Endothelial cell of umbilical vein (primary cell): Measurements from ENCODE around the gene AFF4. TPM values are rescaled to one million over a fixed set of nuclear protein-coding genes. Genes with fewer than 3 reads are reported as not detected.

Source experiments
- BruUV-seq: library from RNA; stranded (reverse); fragments of 400-500 nt; replicated peaks from 2 replicates; lab custom pipeline; 2021; lab: Mats Ljungman, UMichigan
- CTCF ChIA-PET: fragments of 300-600, 350-600 bp; sonication (Branson Sonifier 250); formaldehyde crosslinking; loops from one replicate; lab custom pipeline; 2021; ENCODE audit warnings: antibody characterized with exemption, inconsistent platforms; lab: Charles Lee
- POLR2A ChIA-PET: fragments of 300-600, 350-600 bp; sonication (Branson Sonifier 250); formaldehyde crosslinking; loops from one replicate; lab custom pipeline; 2021; ENCODE audit warnings: antibody characterized with exemption, inconsistent platforms; lab: Charles Lee
- DNase-seq: peaks from one replicate; pipeline ENCODE4 v3.0.0-alpha.2; 2011; ENCODE audit warnings: low read depth, low spot score
- FAIRE-seq: peaks from 2 replicates; lab custom pipeline; 2011; peaks lifted over from hg19 to GRCh38; lab: Jason Lieb, UNC
- H2AFZ ChIP-seq: 2 replicates; pipeline ENCODE4 v1.6.0; 2012; ENCODE audit warnings: low read depth, low read length, control low read depth, inconsistent platforms
- H3K27ac ChIP-seq: 2 replicates; pipeline ENCODE4 v1.5.1; 2011; ENCODE audit warnings: low read depth, mild to moderate bottlenecking, control low read depth, low read length, moderate library complexity; ENCODE audit not compliant: insufficient read depth
- H3K27me3 ChIP-seq, 2 experiments: 2 replicates each; pipeline versions ENCODE4 v1.6.0 to v1.6.1; 2011; ENCODE audit warnings: low read length in 2 of 2, mixed read lengths in 1 of 2; ENCODE audit not compliant: control insufficient read depth in 2 of 2, insufficient read depth in 2 of 2
- H3K36me3 ChIP-seq, 2 experiments: 2 replicates in 1 of 2; 3 replicates in 1 of 2; pipeline ENCODE4 v1.5.1; 2011; ENCODE audit warnings: low read length in 2 of 2, mild to moderate bottlenecking in 1 of 2, moderate library complexity in 1 of 2; ENCODE audit not compliant: control insufficient read depth in 2 of 2, insufficient read depth in 2 of 2; ENCODE audit errors: extremely low read depth in 1 of 2
- H3K4me1 ChIP-seq: 3 replicates; pipeline ENCODE4 v1.5.1; 2011; ENCODE audit warnings: mild to moderate bottlenecking, low read length; ENCODE audit not compliant: control insufficient read depth, insufficient read depth; ENCODE audit errors: extremely low read depth
- H3K4me2 ChIP-seq: 2 replicates; pipeline ENCODE4 v1.6.1; 2011; ENCODE audit warnings: low read length, control low read depth, mixed read lengths; ENCODE audit not compliant: insufficient read depth
- H3K4me3 ChIP-seq, 3 experiments: fragments of 200-600 bp in 1 of 3; sonication (generic), shearing (Covaris generic) in 1 of 3; replicated peaks in 1 of 3; 2 replicates each; pipeline ENCODE4 v1.5.1; 2011 to 2016; ENCODE audit warnings: control low read depth in 3 of 3, low read length in 3 of 3, mild to moderate bottlenecking in 2 of 3, inconsistent platforms in 1 of 3, low read depth in 1 of 3, moderate library complexity in 1 of 3; ENCODE audit not compliant: insufficient read depth in 1 of 3
- H3K79me2 ChIP-seq: 2 replicates; pipeline ENCODE4 v1.6.0; 2012; ENCODE audit warnings: low read length, inconsistent platforms; ENCODE audit not compliant: control insufficient read depth, insufficient read depth
- H3K9ac ChIP-seq: replicated peaks from 2 replicates; pipeline ENCODE3; 2011; ENCODE audit warnings: low read length, control low read depth; ENCODE audit not compliant: insufficient read depth; ENCODE audit errors: extremely low read depth
- H3K9me1 ChIP-seq: replicated peaks from 3 replicates; pipeline ENCODE4 v1.6.0; 2011; ENCODE audit warnings: mild to moderate bottlenecking, low read length; ENCODE audit not compliant: control insufficient read depth, insufficient read depth; ENCODE audit errors: extremely low read depth
- H3K9me3 ChIP-seq: replicated peaks from 2 replicates; pipeline ENCODE4 v1.5.1; 2012; ENCODE audit warnings: low read length, inconsistent platforms; ENCODE audit not compliant: control insufficient read depth, insufficient read depth
- H4K20me1 ChIP-seq: replicated peaks from 2 replicates; pipeline ENCODE3; 2011; ENCODE audit warnings: mild to moderate bottlenecking, low read length; ENCODE audit not compliant: control insufficient read depth, insufficient read depth; ENCODE audit errors: extremely low read depth
- CTCF ChIP-seq, 2 donors: IDR thresholded peaks; 1 replicate in 1 of 2; 2 replicates in 1 of 2; pipeline ENCODE4 v1.5.1; 2011; ENCODE audit warnings: low read length in 2 of 2, mild to moderate bottlenecking in 2 of 2, moderate library complexity in 2 of 2, control low read depth in 1 of 2, inconsistent platforms in 1 of 2, low read depth in 1 of 2; ENCODE audit not compliant: insufficient read depth in 1 of 2; ENCODE audit errors: extremely low read depth in 1 of 2
- EZH2 ChIP-seq: IDR thresholded peaks from 2 replicates; pipeline ENCODE4 v1.6.1; 2012; ENCODE audit warnings: borderline replicate concordance, low read depth, mild to moderate bottlenecking, moderate library complexity, low read length, inconsistent platforms; ENCODE audit not compliant: severe bottlenecking
- FOS ChIP-seq: IDR thresholded peaks from 2 replicates; pipeline ENCODE4 v1.6.1; 2011; ENCODE audit warnings: mild to moderate bottlenecking, low read length, moderate library complexity, borderline replicate concordance; ENCODE audit not compliant: insufficient read depth
- GATA2 ChIP-seq: IDR thresholded peaks from 2 replicates; pipeline ENCODE4 v1.7.0; 2011; ENCODE audit warnings: low read depth, mild to moderate bottlenecking, moderate library complexity, mixed read lengths, low read length; ENCODE audit not compliant: insufficient read length, insufficient read depth
- JUN ChIP-seq: IDR thresholded peaks from 2 replicates; pipeline ENCODE4 v1.6.1; 2011; ENCODE audit warnings: borderline replicate concordance, low read depth; ENCODE audit not compliant: insufficient read length, insufficient read depth
- MYC ChIP-seq: IDR thresholded peaks from one replicate; pipeline ENCODE4 v1.6.1; 2011; ENCODE audit warnings: mild to moderate bottlenecking, low read depth, low read length
- POLR2A ChIP-seq: IDR thresholded peaks from 2 replicates; pipeline ENCODE4 v1.6.1; 2012; ENCODE audit warnings: low read depth, mild to moderate bottlenecking, control low read depth, low read length
- POLR2AphosphoS5 ChIP-seq: IDR thresholded peaks from 2 replicates; pipeline ENCODE4 v1.6.1; 2012; ENCODE audit warnings: low read depth, mild to moderate bottlenecking, control low read depth, low read length, moderate library complexity; ENCODE audit not compliant: insufficient read depth
- dilution Hi-C: fragments of 300-500 bp; cut with MboI; formaldehyde crosslinking; loops from one replicate; pipeline ENCODE4 v1.15.0; 2019; ENCODE audit warnings: low sequenced_read_pairs; ENCODE audit not compliant: extremely low pct_ligation_motif_present
- intact Hi-C: fragments of 100-400 bp; cut with micrococcal nuclease; formaldehyde crosslinking; loops from one replicate; pipeline ENCODE4 v1.10.0; 2022
- polyA plus RNA-seq, 4 experiments: library from polyadenylated mRNA; depleted of rRNA in 3 of 4; stranded (reverse) in 3 of 4; unstranded in 1 of 4; fragments of >200 nt; gene quantifications; 2 replicates each; pipeline versions ENCODE4 v1.2.1 to v1.2.3, GENCODE V29; 2011 to 2012; ENCODE audit warnings: missing spikeins in 1 of 4
- total RNA-seq: library from RNA; stranded (reverse); gene quantifications from 2 replicates; pipeline ENCODE4 v1.2.3, GENCODE V29; 2021
- TF ChIP-seq, protein P1 (sequence below): IDR thresholded peaks from 2 replicates; pipeline ENCODE4 v1.6.1; 2011; ENCODE audit not compliant: insufficient read depth, insufficient read length

Gene AFF4
- total and polyA plus RNA-seq, 2 donors (not counting 3 experiments of a cell fraction or from before 2014, with no cell fraction given), result 27.0 to 88.3 TPM

- peaks cover 4% of the 10 kb centered on the region for H4K20me1 ChIP-seq
- DNase-seq (peak; percentile 15), FAIRE-seq (no peak)
- H3K9me3 ChIP-seq, result no peaks in the 10 kb centered on the region
- H3K27me3 ChIP-seq, result no peaks in the 10 kb centered on the region
- H3K9ac ChIP-seq, result no peak overlapping the region
- intact Hi-C loops (no loop called here), dilution Hi-C loops (no loop called here)
- peaks cover 9% of the 10 kb centered on the region for H3K4me1 ChIP-seq
- no peak overlapping the region for H3K4me2 ChIP-seq
- no peak overlapping the region for H2AFZ ChIP-seq
- H3K27ac ChIP-seq, result peak overlapping the region; percentile 12
- CTCF ChIA-PET, result no interaction called here
- H3K36me3 ChIP-seq, result peaks cover 0 to 6% of the 10 kb centered on the region in 2 experiments
- H3K9me1 ChIP-seq, result no peaks in the 10 kb centered on the region
- H3K79me2 ChIP-seq, result peaks cover 58% of the 10 kb centered on the region
- POLR2A ChIA-PET, result interaction anchor here (0.6 kb wide), 1 partner anchor 76 kb away, joined by 3 read pairs; no protein-coding TSS in a partner anchor
- no TSS peak for BruUV-seq
- TF ChIP-seq POLR2A (no peak), GATA2 (no peak), MYC (no peak), POLR2AphosphoS5 (no peak), CTCF (IDR thresholded peaks at IDR 0.05; ENCODE audit: extremely low read depth in 1 of 2, insufficient read depth in 1 of 2, low read depth in 1 of 2, low read length in 2 of 2) (no peak), EZH2 (no peak), FOS (peak; percentile 45), JUN (no peak)
- TF ChIP-seq, protein P1, sequence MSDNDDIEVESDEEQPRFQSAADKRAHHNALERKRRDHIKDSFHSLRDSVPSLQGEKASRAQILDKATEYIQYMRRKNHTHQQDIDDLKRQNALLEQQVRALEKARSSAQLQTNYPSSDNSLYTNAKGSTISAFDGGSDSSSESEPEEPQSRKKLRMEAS, result no peak
- no peak overlapping the region for H3K4me3 ChIP-seq
Observed at GRCh38 chr5:132915681-132916080, 47.8 kb downstream of the AFF4 start.
